GM21723 (cell line): ENCODE measurements around the gene STON1.
"Not testable (repeated sequence)": the region's sequence is repeated elsewhere in the genome, so short reads cannot be mapped to it uniquely, and the experiment has no call there.

ENCODE experiments used
- ATAC-seq: cut with Tn5 transposase; IDR thresholded peaks from one replicate; pipeline ENCODE4 v1.9.1; 2021; ENCODE audit warnings: mild to moderate bottlenecking, moderate library complexity; ENCODE audit not compliant: unreplicated experiment

The STON1 gene

DNA sequence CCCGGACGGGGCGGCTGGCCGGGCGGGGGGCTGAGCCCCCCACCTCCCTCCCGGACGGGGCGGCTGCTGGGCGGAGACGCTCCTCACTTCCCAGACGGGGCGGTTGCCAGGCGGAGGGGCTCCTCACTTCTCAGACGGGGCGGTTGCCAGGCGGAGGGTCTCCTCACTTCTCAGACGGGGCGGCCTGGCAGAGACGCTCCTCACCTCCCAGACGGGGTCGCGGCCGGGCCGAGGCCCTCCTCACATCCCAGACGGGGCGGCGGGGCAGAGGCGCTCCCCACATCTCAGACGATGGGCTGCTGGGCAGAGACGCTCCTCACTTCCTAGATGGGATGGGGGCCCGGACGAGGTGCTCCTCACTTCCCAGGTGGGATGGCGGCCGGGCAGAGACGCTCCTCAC, 84.6 kb downstream of the STON1 start:
- not testable (repeated sequence) for ATAC-seq

DNA sequence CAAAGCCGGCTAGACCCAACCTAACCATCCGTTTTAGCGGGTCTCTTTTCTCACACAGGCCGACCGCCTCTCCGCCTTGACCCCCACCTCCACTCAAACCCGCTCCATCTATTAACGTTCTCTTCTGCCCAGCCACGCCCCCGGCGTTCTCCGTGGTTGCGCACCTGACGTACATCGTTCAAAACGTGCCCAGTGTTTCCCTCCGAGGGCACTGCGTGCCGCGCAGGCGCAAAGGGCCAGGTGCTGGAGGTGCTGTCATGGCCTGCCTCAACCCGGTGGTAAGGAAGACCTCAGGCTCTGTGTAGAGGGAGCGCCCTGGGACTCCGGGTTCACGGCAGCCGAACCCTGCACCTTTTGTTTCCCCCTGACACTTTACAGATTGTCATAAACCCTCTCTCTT, 87.7 kb downstream of the STON1 start, which contains the start of gene GTF2A1L:
Gene GTF2A1L, plus strand, starts transcription at position 239 of the 400 bp plus-strand sequence. Its CDS starts 19 bp downstream, at position 258.
- ATAC-seq = no peak

DNA sequence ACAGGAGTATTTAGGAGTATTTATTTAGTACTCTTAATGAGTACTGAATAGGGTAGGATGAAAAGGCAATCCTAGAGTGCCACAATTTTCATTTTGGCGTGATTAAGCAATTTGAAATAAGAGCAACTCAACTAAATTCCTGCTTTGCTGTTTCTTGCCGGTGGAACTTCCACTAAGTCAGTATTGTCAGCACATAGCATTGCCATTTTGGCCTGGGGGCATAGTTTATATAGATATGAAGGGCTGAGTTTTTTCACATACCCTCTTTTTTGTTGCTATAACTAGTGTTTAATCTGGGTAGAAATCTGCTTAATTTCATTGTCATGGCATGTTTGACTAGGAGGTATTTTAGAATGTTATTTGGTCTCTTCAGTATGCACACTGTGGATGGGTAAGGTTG, 89.6 kb downstream of the STON1 start:
- ATAC-seq = no peak

DNA sequence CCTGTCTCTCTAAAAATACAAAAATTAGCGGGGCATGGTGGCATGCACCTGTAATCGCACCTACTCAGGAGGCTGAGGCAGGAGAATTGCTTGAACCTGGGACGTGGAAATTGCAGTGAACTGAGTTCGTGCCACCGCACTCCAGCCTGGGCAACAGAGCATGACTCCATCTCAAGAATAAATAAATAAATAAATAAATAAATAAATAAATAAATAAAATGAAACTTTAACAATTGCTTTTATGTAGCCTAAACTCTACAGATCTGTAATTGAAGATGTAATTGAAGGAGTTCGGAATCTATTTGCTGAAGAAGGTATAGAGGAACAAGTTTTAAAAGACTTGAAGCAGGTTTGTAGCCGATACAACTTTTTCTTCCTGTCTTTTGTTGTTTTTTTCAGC, 90.7 kb downstream of the STON1 start:
- ATAC-seq = no peak

DNA sequence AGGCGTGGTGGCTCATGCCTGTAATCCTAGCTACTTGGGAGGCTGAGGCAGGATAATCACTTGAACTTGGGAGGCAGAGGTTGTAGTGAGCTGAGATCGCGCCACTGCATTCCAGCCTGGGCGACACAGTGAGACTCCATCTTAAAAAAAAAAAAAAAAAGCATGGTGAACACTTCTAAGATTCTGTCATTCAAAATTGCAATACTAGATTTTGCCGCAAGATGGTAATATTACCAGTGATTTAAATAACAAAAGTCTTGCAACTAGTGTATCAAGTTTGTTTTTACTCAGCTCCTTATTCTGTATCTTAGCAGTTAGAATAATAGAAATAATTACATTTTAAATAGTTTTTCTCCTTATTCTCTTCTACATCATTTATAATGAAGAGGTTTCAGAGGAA, 92.7 kb downstream of the STON1 start:
- ATAC-seq = not testable (repeated sequence)

DNA sequence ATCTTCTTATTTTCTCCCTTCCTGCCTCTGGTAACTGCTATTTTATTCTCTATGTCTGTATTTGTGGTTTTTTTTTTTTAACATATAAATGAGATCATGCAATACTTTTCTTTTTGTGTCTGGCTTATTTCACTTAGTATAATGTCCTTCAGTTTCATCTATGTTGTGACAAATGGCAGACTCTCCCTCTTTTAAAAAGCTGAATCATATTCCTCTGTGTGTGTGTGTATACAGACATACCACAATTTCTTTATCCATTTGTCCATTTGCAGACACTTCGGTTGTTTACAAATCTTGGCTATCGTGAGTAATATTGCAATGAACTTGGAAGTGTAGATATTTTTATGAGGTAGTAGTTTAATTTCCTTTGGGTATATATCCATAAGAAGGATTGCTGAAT, 94.7 kb downstream of the STON1 start:
- no peak for ATAC-seq

DNA sequence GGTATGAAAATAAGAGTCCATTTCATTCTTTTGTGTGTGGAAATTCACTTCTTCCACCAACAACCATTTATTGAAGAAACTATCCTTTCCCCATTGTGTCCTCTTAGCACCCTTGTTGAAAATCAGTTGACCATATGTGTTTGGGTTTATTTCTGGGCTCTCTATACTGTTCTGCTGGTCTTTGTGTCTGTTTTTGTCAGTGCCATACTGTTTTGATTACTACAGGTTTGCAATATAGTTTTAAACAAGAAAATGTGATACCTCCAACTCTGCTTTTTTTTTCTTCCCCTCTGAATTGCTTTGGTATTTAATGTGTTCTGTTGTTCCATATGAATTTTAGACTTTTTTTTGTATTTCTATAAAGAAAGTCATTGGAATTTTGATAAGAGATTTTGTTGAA, 96.1 kb downstream of the STON1 start:
- ATAC-seq = no peak

DNA sequence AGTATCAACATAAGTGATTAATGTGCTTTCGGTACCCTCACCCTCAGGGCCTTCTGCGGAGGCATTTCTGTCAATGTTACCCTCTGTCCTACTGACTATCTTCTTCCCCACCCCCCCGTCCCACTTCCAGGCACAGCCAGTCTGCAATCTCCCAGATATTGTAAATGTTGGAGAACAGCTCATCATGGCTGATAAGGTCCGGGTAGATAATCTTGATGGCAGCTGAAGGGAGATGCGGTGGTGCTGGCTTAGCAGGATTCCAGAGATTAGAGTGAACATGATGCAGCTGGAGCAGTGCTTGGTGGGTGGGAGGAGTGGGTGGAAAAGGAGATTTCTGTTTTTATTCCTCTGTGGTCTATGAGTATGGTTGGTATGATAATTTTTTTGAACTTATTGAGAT, 103.2 kb downstream of the STON1 start:
- no peak for ATAC-seq

DNA sequence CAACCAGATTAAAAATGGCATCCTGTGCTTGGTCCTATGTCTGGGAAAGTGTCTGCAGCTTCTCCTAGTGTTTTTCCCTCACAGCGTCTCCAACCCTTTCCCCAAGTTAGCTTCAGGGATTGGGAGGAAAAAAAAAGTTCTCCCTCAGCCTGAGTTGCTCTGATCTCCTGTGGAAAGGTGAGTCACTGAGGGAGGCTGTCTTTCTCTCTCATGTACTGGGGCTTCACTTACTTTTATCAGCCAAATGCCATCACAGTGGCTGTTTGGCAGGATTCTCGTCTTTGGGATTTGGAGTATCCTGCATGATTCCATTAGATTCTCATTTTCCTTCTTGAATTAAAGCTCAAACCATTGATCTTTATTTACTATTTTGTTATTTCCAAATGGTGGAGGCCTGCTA, 105.8 kb downstream of the STON1 start:
- ATAC-seq = no peak

DNA sequence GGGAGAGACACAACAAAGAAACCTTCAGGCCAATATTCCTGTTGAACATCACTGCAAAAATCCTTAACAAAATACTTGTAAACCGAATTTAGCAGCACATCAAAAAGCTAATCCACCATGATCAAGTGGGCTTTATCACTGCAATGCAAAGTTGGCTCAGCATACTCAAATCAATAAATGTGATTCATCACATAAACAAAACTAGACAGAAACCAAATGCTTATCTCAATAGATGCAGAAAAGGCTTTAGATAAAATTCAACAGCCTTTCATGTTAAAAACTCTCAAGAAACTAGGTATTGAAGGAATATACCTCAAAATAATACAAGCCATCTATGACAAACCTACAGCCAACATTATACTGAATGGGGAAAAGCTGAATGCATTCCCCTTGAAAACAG, 108.3 kb downstream of the STON1 start:
- ATAC-seq = no peak
